Kidney epithelial cell (primary cell): ENCODE measurements around the gene TLR5. TPM values are rescaled to one million over a fixed set of nuclear protein-coding genes. Genes with fewer than 3 reads are reported as not detected.

Experiments used
- DNase-seq: peaks from one replicate; pipeline ENCODE4 v3.0.0-alpha.2; 2010; ENCODE audit warnings: low read depth
- H3K27me3 ChIP-seq: 2 replicates; pipeline ENCODE4 v1.6.0; 2011; ENCODE audit warnings: low read length; ENCODE audit not compliant: control insufficient read depth, insufficient read depth
- H3K36me3 ChIP-seq: 2 replicates; pipeline ENCODE4 v1.5.1; 2011; ENCODE audit warnings: low read length; ENCODE audit not compliant: control insufficient read depth, insufficient read depth
- H3K4me3 ChIP-seq: 2 replicates; pipeline ENCODE4 v1.5.1; 2011; ENCODE audit warnings: low read depth, mild to moderate bottlenecking, control low read depth, low read length
- CTCF ChIP-seq: IDR thresholded peaks from 2 replicates; pipeline ENCODE4 v1.5.1; 2011; ENCODE audit warnings: mild to moderate bottlenecking, moderate library complexity, low read length, control low read depth, inconsistent platforms; ENCODE audit not compliant: insufficient read depth, poor library complexity, severe bottlenecking
- total RNA-seq: library from RNA; depleted of rRNA; stranded (reverse); fragments of >200 nt; gene quantifications from 2 replicates; pipeline ENCODE4 v1.2.3, GENCODE V29; 2015

TLR5 gene
- total RNA-seq, 1 donor from 2014 or later, result 3.7 TPM

DNA sequence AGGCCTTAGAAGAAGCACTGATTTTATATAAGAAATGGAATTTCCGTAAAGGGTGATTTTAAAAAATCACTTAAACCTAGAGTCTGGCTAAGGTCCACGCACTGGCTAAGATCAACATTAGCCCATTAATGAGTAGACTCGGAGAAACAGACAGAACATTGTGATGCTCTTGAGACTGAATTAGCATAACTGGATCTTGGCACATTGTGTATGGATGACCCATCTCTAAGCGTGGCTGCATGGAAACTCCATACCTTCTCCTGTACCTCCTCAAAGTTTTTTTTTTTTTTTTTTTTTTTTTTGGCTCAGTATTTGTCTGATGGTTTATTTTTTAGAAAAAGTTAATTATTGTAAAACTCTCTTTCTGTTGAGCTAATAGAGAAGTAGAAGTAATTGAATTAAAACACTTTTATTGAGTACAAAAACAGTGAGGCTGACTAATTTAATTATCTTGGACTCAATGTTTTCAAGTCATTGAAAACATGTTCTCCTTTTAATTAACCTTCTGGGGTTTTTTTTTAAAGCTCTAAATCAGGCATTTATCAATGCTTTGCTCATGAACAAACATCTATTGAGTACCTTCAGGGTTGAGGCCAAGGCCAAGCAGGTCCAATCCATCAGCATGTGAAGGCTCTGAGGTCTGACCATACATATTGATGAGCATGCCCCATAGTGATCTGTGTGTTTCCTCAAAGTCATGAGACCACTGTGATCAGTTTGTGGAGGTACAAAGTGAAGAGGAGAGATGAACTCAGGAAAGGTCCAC is 74.0 kb downstream of the TLR5 start:
- H3K36me3 ChIP-seq, result no peaks in the 10 kb centered on the region
- TF ChIP-seq CTCF, result no peak
- peaks cover 5% of the 10 kb centered on the region for H3K27me3 ChIP-seq
- H3K4me3 ChIP-seq, result no peak overlapping the region
- no peak for DNase-seq

- DNase-seq, result no peak
- Histone ChIP-seq H3K36me3 (no peaks in the 10 kb centered on the region), H3K4me3 (no peak overlapping the region), H3K27me3 (peaks cover 3% of the 10 kb centered on the region)
- TF ChIP-seq CTCF, result no peak
Measured at GRCh38 chr1:223067914-223068313, 75.1 kb downstream of the TLR5 start.

DNA sequence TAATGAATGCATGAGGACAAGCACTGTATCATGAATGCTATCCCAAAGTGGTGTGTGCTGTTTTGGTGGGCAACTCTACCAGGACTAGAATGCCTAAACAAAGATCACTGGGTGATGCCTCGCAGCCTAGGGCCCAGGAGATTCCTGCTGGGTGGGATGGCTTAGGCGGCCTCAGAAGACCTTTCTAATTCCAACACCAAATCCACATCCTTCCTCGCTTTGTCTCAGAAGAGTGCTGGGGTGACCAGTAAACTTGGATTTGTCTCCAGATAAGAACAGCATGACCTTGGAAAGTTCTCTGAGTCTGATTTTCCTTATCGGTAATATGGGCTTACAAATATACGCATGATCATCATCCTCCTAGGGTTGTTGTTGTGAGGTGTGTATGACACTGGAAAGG is 76.6 kb downstream of the TLR5 start:
- Histone ChIP-seq H3K4me3 (no peak overlapping the region), H3K36me3 (no peaks in the 10 kb centered on the region), H3K27me3 (no peaks in the 10 kb centered on the region)
- DNase-seq, result no peak
- TF ChIP-seq CTCF, result no peak

DNA sequence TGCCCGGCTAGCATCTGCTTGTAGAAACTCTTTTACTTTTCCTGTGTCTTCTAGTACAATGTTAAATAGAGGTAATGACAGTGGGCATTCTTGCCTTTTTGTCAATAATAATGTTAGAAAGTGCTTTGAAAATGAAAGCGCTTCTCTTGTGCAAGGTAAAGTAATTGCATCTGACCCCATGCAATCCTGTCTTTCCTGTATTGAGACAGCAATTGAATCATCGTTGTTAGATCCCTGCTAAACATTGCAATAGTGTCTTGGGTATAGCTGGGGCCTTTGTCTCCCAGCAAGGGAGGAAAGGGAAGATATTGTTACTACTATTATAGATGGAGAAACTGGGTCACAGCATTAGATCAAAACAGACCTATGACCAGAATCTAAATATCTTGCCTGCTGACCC is 80.9 kb downstream of the TLR5 start:
- Histone ChIP-seq H3K36me3 (no peaks in the 10 kb centered on the region), H3K4me3 (no peak overlapping the region), H3K27me3 (no peaks in the 10 kb centered on the region)
- no peak for DNase-seq
- TF ChIP-seq CTCF, result no peak

DNA sequence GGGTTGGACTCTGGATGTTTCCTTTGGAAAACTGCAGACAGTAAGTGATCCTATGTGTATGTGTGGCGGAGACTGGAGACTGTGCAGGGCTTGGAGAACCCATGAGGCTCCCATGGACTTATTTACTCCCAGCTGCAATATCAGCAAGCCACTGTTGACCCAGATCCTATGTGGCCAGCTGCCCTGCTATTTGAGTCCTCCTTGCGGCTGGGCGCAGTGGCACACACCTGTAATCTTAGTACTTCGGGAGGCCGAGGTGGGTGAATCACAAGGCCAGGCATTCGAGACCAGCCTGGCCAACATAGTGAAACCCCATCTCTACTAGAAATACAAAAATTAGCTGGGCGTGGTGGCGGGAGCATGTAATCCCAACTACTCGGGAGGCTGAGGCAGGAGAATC is 83.5 kb downstream of the TLR5 start:
- peaks cover 1% of the 10 kb centered on the region for H3K27me3 ChIP-seq
- no peaks in the 10 kb centered on the region for H3K36me3 ChIP-seq
- no peak for DNase-seq
- no peak for TF ChIP-seq CTCF
- H3K4me3 ChIP-seq, result no peak overlapping the region

Other genes starting within 250 kb of the TLR5 start
- 0.84 and 1.8 TPM in 2 replicates for gene SUSD4, start 220.9 kb upstream of the TLR5 start, total RNA-seq